HPDE6-E6E7 (cell line): ENCODE results near the gene ERBB2.
A peak's percentile ranks its signal among the peaks of the same experiment; 100 is the strongest.
"Not testable (repeated sequence)": the region's sequence is repeated elsewhere in the genome, so short reads cannot be mapped to it uniquely, and the experiment has no call there.

ENCODE experiments used
- DNase-seq: peaks from one replicate; pipeline ENCODE4 v3.0.0; 2011; ENCODE audit warnings: missing footprints; ENCODE audit errors: extremely low spot score

ERBB2 gene

GRCh38 chr17:39761861-39762496, 62.1 kb downstream of the ERBB2 start:
- DNase-seq = no peak

GRCh38 chr17:39763051-39763820, 63.4 kb downstream of the ERBB2 start:
- DNase-seq = no peak

- DNase-seq = not testable (repeated sequence)
These were observed 64.3 kb downstream of the ERBB2 start for GRCh38 chr17:39764171-39764570.

GRCh38 chr17:39765175-39765574, 65.3 kb downstream of the ERBB2 start:
- DNase-seq = no peak

GRCh38 chr17:39765766-39766165, 65.9 kb downstream of the ERBB2 start:
- no peak for DNase-seq

GRCh38 chr17:39767147-39767546, 67.3 kb downstream of the ERBB2 start:
- DNase-seq = no peak

GRCh38 chr17:39769974-39770587, 70.2 kb downstream of the ERBB2 start:
- DNase-seq = peak; percentile 87

GRCh38 chr17:39772415-39772814, 72.6 kb downstream of the ERBB2 start:
- DNase-seq = no peak

- no peak for DNase-seq
These were observed 73.4 kb downstream of the ERBB2 start for GRCh38 chr17:39772987-39773934.

GRCh38 chr17:39774047-39774446, 74.2 kb downstream of the ERBB2 start:
- no peak for DNase-seq

- DNase-seq = no peak
These were observed 75.2 kb downstream of the ERBB2 start for GRCh38 chr17:39775031-39775430.

- DNase-seq = no peak
These were observed 76.4 kb downstream of the ERBB2 start for GRCh38 chr17:39776252-39776651.

GRCh38 chr17:39777534-39778365, 77.9 kb downstream of the ERBB2 start:
- no peak for DNase-seq
